HG02759 (cell line): Measurements from ENCODE around the gene COPS3.
"Not testable (repeated sequence)": the region's sequence is repeated elsewhere in the genome, so short reads cannot be mapped to it uniquely, and the experiment has no call there.

ENCODE experiments used
- ATAC-seq: cut with Tn5 transposase; IDR thresholded peaks from one replicate; pipeline ENCODE4 v1.9.1; 2021; ENCODE audit warnings: mild to moderate bottlenecking, moderate library complexity; ENCODE audit not compliant: unreplicated experiment

The COPS3 gene

GRCh38 chr17:17303010-17303846 lies 22.2 kb upstream of the COPS3 start, which contains the start of gene NT5M:
Gene NT5M (plus strand): TSS chr17:17303373. CDS start chr17:17303551, 178 bp downstream.
- peak; percentile 70 for ATAC-seq

DNA sequence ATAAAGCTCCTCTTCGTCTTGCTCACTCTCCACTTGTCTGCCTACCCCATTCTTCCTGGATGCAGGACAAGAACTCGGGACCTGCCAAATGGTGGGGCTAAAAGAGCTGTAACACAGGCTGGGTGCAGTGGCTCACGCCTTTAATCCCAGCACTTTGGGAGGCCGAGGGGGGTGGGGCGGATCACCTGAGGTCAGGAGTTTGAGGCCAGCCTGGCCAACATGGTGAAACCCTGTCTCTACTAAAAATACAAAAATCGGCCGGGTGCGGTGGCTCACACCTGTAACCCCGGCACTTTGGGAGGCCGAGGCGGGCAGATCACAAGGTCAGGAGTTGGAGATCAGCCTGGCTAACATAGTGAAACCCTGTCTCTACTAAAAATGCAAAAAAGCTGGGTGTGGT lies 20.6 kb upstream of the COPS3 start:
- ATAC-seq, result not testable (repeated sequence)

DNA sequence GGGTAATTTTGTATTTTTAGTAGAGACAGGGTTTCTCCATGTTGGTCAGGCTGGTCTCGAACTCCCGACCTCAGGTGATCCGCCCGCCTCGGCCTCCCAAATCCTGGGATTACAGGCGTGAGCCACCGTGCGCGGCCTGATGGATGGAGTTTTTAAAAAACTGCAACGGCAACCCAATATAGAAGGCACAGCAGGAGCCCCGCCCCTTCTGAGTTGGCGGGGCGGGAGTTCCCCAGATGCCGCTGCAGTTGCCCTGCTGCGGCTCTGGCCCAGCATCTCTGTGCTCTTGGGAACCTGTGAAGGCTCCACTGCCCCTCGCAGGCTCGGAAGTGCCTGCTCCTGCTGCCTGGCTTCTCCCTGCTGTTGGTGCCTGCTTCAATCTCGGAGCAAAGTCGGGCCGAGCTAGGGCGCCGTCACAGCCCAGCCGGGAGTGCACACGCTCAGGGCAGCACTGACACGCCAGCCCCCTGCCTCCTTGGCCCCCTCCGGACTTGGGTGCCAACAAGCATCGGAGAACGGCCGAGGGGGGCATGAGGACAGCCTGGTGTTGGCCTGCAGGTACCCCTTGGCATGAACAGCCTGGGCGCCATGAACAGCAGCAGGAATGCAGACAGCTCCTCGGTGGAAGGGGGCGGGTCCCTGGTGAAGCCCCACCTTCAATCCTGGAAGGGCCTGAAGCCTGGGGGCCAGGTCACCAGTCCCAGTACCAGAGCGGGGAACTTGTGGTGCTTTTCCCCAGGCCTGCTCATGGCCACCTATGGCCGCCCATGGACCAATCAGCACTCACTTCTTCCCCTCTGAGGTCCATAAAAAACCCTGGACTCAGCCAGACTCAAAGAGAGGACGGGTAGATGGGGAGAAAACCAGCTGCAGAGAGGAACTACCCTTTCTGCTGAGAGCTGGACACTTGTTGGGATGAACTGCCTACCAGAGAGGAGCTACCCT lies 19.9 kb upstream of the COPS3 start:
- ATAC-seq, result peak; percentile 35

- ATAC-seq, result no peak
Measured at GRCh38 chr17:17298108-17298507, 17.1 kb upstream of the COPS3 start.

DNA sequence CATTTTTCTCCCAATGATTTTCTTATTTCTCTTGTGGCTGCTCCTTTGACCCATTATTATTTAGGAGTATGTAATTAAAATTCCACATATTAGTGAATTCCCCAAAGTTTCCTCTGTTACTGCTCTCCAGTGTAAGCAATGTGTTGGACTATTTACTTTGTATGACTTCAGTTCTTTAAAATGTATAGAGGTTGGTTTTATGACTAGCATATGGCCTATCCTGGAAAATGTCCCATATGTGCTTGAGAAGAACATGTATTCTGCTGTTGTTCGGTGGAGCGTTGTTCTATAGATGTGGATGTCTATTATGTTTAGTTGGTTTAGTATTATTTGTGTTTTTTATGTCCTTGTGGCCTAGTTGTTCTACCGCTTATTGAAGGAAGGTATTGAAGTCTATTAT lies 16.2 kb upstream of the COPS3 start:
- no peak for ATAC-seq

DNA sequence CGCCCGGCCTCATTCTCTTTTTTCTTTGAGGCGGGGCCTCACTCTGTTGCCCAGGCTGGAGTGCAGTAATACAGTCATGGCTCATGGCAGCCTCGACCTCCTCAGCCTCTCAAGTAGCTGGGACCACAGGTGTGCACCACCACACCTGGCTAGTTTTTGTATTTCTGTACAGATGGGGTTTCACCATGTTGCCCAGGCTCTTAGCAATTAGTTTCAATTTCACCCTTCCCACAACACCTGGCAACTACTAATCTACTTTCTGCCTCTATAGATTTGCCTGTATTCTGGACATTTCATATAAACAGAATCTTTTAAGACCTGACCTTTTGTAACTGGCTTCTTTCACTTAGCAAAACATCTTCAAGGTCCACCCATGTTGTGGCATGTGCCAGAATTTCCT lies 14.1 kb upstream of the COPS3 start:
- no peak for ATAC-seq

DNA sequence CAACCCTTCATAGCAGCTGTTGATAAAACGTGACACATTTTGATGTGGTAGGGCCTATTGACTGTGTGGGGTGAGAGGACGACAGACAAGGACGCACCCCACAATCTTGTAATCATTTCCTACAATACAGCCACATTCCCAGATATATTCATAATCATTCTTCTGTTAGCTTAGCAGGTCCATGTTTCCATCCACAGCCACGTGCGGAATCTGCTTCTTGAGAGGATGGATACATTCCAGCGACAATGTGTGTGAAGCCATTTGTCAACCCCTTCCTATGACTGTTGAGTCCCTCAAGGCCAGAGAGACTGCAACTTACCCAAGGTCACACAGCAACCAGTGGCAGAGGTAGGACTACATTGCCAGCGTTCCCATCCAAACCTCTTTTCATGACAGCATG lies 8.7 kb upstream of the COPS3 start:
- ATAC-seq, result no peak

DNA sequence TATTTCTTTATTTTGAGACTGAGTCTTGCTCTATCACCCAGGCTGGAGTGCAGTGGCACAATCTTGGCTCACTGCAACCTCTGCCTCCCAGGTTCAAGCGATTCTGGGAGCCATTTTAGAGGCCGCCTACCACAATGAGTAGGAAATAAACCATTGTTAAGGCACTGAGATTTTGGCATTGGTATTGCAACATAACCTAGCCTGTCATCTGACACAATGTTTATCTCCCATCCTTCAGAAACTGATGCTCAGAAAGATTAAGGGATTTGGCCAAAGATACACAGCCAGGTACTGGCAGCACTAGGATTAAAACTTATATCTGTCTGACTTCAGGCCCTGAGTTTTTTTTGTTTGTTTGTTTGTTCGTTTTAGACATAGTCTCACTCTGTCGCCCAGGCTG lies 8.0 kb upstream of the COPS3 start:
- ATAC-seq, result no peak

DNA sequence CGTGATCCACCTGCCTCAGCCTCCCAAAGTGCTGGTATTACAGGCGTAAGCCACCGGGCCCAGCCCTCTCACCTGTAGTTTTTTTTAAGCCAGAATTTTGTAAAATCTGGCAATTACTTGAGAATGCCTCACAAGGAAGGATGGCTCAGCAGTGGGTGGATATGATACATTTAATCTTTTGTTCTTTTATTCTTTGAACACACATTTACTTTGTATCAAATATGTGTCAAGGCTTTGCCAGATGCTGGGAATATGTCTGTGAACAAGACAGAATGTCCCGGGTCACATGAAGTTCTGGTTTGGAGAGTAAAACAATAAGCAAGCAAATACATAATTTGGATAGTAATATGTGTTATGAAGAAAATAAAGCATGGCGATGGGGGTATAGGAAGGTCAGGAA lies 4.9 kb upstream of the COPS3 start:
- no peak for ATAC-seq

DNA sequence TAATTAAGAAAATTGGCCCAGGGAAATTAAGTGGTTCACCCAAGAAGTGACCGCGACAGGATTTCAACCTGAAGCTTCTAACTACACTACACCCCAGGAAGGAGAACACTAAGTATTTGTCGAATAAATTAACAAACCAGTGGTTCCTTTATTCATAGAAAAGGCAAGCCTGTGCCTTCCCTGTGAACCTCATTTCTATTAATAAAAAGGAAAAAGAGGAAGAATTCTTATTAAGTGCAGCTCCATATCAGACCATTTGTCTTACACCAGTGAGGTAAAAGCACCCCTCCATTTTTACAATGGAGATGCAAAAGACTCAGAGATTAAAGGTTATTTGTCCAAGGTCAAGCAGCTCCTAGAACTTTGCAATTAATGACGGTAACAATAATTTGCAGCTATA lies 1.7 kb downstream of the COPS3 start:
- ATAC-seq, result no peak

GRCh38 chr17:17277431-17277830 lies 3.6 kb downstream of the COPS3 start:
- ATAC-seq, result not testable (repeated sequence)

- no peak for ATAC-seq
Measured at GRCh38 chr17:17275971-17276370, 5.1 kb downstream of the COPS3 start.

DNA sequence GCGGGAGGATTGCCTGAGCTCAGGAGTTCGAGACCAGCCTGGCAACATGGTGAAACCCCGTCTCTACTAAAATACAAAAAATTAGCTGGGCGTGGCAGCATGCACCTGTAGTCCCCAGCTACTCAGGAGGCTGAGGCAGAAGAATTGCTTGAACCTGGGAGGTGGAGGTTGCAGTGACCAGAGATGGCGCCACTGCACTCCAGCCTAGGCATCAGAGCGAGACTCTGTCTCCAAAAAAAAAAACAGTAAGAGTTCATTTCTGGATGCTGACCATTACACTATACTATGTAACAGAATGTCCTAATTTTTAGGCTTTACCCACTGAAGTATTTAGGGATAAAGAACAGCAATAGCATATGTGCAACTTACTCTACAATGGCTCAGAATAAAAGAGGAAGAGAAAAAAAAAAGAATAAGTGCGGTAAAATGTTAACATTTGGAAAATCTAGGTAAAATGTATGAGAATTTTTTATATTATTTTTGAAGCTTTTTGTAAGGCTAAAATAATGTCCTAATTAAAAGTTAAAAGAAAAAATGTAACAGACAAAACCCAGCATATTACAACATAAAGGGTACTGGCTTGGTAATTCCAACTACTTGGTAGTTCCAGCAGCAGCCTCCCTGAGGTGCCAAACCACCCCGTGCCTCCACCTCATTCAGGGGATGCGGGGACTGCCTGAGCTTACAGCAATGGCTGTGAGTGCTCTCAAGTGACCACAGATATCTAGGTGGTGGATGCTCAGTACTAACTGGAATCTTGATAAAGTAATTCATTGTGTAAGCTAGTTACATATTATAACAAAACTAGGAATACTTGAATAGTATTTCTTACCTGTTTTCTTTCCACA lies 10.9 kb downstream of the COPS3 start:
- ATAC-seq, result no peak

DNA sequence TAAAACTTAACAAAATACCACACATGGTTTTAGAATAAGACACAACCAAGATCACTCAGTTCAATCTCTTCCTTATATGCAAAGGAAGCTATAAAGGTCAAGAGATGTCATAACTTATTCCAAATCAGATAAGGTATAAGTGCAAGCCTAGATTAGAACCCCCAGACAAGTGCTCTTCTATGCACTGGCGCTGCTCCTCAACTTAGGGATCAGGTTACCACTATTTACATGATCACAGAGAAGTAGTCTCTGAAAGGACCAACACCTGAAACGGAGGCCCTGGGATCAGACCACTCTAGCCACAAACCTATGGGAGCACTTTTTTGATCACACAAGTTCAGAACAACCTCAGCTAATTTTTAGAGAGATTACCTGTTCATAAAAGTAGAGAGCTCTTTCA lies 16.6 kb downstream of the COPS3 start:
- no peak for ATAC-seq

GRCh38 chr17:17258998-17259397 lies 22.0 kb downstream of the COPS3 start:
- ATAC-seq, result no peak

DNA sequence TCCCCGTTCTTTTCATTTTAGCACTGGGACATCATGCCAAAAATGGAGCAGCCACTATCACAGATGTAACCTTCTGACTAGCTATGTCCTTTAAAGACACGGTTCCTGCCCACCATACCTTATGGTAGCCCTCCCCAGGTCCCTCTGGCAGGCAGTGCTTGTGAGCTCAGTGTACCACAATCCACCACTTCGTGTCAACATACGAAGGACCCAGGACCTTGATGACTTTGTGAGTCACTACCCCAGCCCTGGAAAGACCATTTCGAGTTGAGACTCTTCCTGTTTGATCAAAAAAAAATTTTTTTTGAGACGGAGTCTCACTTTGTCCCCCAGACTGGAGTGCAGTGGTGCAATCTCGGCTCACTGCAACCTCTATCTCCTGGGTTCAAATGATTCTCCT lies 23.0 kb downstream of the COPS3 start:
- no peak for ATAC-seq

DNA sequence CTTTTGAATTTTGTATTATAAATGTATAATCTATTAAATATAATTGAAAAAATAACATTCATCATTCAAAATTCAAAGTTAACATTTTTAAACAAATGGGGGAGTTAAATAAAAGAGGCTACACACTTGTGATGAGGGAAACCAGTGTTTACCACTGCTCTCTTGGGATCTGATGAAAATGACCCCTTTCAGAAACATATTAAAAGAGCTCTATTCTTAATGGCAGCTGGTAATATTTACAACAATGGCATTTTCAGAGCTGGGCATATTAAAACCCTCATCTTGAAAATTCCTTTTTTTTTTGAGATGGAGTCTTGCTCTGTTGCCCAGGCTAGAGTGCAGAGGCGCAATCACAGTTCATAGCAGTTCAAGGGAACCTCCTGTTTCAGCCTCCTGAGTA lies 24.7 kb downstream of the COPS3 start:
- no peak for ATAC-seq

GRCh38 chr17:17255689-17256088 lies 25.4 kb downstream of the COPS3 start:
- ATAC-seq, result not testable (repeated sequence)

DNA sequence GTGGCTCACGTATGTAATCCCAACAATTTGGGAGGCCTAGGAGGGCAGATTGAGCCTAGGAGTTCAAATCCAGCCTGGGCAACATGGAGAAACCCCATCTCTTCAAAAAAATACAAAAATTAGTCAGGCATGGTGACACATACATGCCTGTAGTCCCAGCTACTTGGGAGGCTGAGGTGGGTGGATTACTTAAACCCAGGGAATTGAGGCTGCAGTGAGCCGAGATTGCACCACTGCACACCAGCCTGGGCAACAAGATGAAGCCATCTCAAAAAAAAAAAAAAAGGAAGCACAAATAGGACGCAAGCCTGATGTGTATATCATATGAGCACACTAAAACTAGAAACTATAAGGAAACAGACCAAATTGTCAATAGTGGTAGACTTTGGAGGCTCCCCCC lies 27.0 kb downstream of the COPS3 start:
- ATAC-seq, result no peak

DNA sequence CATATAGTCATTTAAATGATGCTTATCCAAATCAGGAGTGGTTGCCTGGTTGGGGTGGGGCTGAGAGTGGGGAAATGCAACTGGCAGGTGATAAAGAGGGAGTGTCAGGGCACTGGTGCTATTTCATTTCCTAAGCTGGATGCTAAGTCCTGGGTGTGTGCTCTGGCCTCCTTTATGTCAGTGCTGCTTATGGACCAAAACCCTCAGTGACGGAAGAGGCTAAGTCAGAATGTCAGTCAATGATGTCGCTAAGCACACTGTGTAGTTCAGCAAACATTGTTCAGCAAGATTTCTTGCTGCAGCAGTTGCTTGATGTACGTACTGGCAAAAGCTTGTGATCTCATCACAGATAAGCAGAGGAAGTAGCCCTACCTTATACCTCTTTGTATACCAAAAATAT lies 27.6 kb downstream of the COPS3 start:
- ATAC-seq, result no peak

GRCh38 chr17:17252149-17252661 lies 28.8 kb downstream of the COPS3 start:
- no peak for ATAC-seq
